A549 (cell line): Measurements from ENCODE around the gene HNRNPA1.
"Not testable (repeated sequence)": the region's sequence is repeated elsewhere in the genome, so short reads cannot be mapped to it uniquely, and the experiment has no call there.

Experiments
- CBX8 ChIP-seq: fragments of 200-600 bp; sonication (generic); IDR thresholded peaks from 2 replicates; pipeline ENCODE4 v1.6.1; 2016
- CEBPB ChIP-seq, 2 experiments: fragments of >200 bp in 1 of 2; sonication (Bioruptor Twin) in 1 of 2; formaldehyde crosslinking in 1 of 2; IDR thresholded peaks; 2 replicates each; pipeline ENCODE4 v1.6.1; 2012 to 2016
- CTCF ChIP-seq: fragments of >200 bp; sonication (Bioruptor Twin); formaldehyde crosslinking; IDR thresholded peaks from 3 replicates; pipeline ENCODE4 v1.5.1; 2016
- EP300 ChIP-seq, 2 experiments: fragments of >200 bp; sonication (Bioruptor Twin); formaldehyde crosslinking; IDR thresholded peaks; 2 replicates in 1 of 2; 3 replicates in 1 of 2; pipeline ENCODE4 v1.6.1; 2016 to 2017
- HDAC2 ChIP-seq: fragments of 200-600 bp; sonication (generic); IDR thresholded peaks from 2 replicates; pipeline ENCODE4 v1.6.1; 2016
- KDM5A ChIP-seq: fragments of 200-600 bp; sonication (generic); IDR thresholded peaks from 2 replicates; pipeline ENCODE4 v1.6.1; 2016; ENCODE audit warnings: antibody characterized with exemption, mild to moderate bottlenecking
- MYC ChIP-seq: IDR thresholded peaks from 2 replicates; pipeline ENCODE4 v1.6.1; 2012; ENCODE audit warnings: mild to moderate bottlenecking, inconsistent platforms, low read length, improper control_type of control experiment, borderline replicate concordance
- SREBF2 ChIP-seq: fragments of 450-650 bp; IDR thresholded peaks from 2 replicates; pipeline ENCODE4 v1.6.1; 2014; ENCODE audit warnings: mild to moderate bottlenecking, moderate library complexity

- TF ChIP-seq KDM5A; CBX8; CEBPB (IDR thresholded peaks at IDR 0.05); SREBF2; MYC; CTCF; HDAC2; EP300 (IDR thresholded peaks at IDR 0.05): not testable (repeated sequence)
Measured at GRCh38 chr12:54312309-54312708, 31.8 kb downstream of the HNRNPA1 start.
